ENCODE results near the gene OLFM1. TPM values are rescaled to one million over a fixed set of nuclear protein-coding genes. Genes with fewer than 3 reads are reported as not detected.

Gene OLFM1
- total RNA-seq, 3 donors from 2014 or later, result 17.4 to 25.2 (median 22.1) TPM

DNA sequence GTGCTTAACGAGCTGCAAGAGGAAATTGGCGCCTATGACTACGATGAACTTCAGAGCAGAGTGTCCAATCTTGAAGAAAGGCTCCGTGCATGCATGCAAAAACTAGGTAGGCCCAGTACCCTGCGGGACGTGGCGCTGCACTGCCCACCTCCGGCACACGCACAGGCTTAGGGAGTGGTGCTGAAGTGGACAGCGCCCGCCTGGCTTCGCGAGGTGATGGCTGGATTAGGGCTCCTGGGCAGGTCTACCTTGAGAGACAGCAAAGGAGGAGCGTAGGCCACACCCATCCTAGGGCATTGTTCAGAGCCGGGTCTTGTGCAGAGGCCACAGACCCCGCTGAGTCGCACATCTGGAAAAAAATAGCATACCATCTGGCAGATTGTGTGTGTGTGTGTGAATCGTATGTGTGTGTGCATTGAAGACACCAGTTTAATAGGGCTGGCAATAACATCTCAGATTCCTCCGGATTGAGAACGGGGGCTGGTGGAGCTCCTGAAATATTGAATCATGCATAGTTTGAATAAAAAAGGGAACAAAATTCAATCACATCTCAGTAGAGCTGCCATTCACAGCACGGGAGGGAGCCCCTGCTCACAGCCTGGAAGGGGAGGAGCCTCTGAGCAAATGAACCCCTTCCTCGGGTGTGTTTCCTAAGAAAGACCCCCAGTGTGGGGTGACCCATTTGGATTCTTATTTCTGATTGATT lies 11.1 kb downstream of the OLFM1 start:
- Histone ChIP-seq H3K27me3 (no peaks in the 10 kb centered on the region), H3K9me3 (no peaks in the 10 kb centered on the region), H3K4me1 (no peaks in the 10 kb centered on the region), H3K36me3 (no peaks in the 10 kb centered on the region), H3K4me3 (no peak overlapping the region), H3K27ac (no peak overlapping the region)
- intact Hi-C loops (cut with DNase I; ENCODE audit: low total_unique reads), result no loop called here
- TF ChIP-seq, protein P1, sequence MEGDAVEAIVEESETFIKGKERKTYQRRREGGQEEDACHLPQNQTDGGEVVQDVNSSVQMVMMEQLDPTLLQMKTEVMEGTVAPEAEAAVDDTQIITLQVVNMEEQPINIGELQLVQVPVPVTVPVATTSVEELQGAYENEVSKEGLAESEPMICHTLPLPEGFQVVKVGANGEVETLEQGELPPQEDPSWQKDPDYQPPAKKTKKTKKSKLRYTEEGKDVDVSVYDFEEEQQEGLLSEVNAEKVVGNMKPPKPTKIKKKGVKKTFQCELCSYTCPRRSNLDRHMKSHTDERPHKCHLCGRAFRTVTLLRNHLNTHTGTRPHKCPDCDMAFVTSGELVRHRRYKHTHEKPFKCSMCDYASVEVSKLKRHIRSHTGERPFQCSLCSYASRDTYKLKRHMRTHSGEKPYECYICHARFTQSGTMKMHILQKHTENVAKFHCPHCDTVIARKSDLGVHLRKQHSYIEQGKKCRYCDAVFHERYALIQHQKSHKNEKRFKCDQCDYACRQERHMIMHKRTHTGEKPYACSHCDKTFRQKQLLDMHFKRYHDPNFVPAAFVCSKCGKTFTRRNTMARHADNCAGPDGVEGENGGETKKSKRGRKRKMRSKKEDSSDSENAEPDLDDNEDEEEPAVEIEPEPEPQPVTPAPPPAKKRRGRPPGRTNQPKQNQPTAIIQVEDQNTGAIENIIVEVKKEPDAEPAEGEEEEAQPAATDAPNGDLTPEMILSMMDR (IDR thresholded peaks at IDR 0.05), result no peak
- TF ChIP-seq POLR2AphosphoS5 (IDR thresholded peaks at IDR 0.05) (no peak), POLR2A (IDR thresholded peaks at IDR 0.05) (no peak)
- DNase-seq (ENCODE audit: low spot score in 2 of 2), result no peak

DNA sequence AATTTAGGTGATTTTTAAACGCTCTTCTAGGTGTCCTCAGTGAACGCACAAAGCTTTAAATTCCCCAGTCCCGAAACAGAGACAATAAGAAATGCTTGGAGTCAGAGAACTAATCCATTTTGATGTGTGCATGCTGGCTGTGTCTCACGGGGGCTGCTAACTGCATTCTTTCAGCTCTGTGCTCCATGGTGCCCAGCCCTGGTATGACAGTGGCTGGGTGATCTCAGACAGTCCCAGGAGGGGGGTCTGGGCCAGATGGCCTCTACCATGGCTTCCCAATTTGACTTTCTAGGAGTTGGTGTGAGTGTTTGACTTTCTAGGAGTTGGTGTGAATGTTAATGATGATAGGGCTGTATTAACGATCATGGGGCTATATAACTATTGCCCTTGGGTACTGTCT lies 12.1 kb downstream of the OLFM1 start:
- Histone ChIP-seq H3K36me3 (no peaks in the 10 kb centered on the region), H3K27me3 (no peaks in the 10 kb centered on the region), H3K27ac (no peak overlapping the region), H3K4me3 (no peak overlapping the region), H3K9me3 (no peaks in the 10 kb centered on the region), H3K4me1 (no peaks in the 10 kb centered on the region)
- TF ChIP-seq, protein P1 (IDR thresholded peaks at IDR 0.05), result no peak
- TF ChIP-seq POLR2AphosphoS5 (IDR thresholded peaks at IDR 0.05) (no peak), POLR2A (IDR thresholded peaks at IDR 0.05) (no peak)
- no peak for DNase-seq (ENCODE audit: low spot score in 2 of 2)
- intact Hi-C loops (cut with DNase I; ENCODE audit: low total_unique reads), result no loop called here

DNA sequence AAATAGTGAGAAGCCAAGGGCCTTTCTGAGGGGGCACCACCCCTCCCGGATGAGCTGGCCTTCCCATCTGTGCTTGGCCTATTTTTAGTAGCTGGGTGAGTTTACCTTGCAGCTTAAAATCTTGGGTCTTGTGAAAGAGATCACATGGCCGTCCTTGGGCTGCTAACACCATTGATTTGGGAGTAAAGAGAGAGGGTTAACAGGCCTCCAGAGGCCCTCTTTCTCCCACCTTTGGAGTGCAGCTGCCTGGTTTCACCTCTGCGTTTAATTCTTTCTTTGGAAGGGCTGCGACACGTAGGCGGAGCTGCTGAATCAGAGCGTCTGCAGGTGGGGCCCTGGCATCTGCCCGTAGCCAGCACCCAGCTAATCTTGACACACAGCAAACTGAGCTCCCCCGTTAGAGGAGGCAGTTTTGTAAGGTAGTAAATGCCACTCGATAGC lies 12.8 kb downstream of the OLFM1 start:
- TF ChIP-seq POLR2A (IDR thresholded peaks at IDR 0.05), result no peak
- Histone ChIP-seq H3K9me3 (no peaks in the 10 kb centered on the region), H3K4me3 (no peak overlapping the region), H3K36me3 (no peaks in the 10 kb centered on the region), H3K4me1 (no peaks in the 10 kb centered on the region), H3K27me3 (no peaks in the 10 kb centered on the region), H3K27ac (no peak overlapping the region)
- DNase-seq (ENCODE audit: low spot score in 2 of 2), result no peak
- intact Hi-C loops (cut with DNase I; ENCODE audit: low total_unique reads), result no loop called here

DNA sequence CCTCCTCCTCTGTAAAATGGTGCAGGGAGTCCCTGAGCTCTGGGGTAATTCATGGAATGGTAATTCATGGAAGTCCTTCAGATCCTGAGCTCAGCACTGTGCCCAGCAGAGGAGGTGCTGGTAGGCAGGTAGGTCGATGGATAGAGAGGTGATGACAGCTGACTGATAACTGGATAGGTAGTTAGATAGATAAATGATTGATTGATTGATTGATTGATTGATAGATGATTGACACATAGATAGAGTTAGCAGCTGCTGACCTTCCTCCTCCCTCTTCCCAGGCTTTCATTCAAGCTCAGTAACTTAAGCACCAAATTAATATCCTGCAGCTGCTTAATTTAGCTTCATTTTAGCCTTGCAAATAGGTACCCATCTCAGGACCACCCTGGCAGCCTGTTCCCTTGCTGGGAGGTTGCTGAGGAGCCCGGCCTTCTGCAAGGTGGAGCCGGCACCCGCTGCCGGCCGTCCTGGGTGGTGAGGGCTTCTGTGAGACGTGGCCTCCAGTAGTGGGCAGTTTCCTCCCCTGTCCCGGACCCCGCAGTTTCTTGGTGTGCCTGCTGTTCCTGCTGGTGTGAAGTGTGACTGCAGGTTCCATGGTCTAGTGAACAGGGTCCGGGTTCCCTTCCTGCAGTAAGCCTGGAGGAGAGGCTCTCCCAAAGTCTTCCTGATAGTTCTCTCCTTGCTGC lies 13.4 kb downstream of the OLFM1 start:
- Histone ChIP-seq H3K27ac (no peak overlapping the region), H3K9me3 (no peaks in the 10 kb centered on the region), H3K4me1 (no peaks in the 10 kb centered on the region), H3K36me3 (no peaks in the 10 kb centered on the region), H3K4me3 (no peak overlapping the region), H3K27me3 (no peaks in the 10 kb centered on the region)
- intact Hi-C loops (cut with DNase I; ENCODE audit: low total_unique reads), result no loop called here
- TF ChIP-seq, protein P1 (IDR thresholded peaks at IDR 0.05), result no peak
- no peak for DNase-seq (ENCODE audit: low spot score in 2 of 2)

DNA sequence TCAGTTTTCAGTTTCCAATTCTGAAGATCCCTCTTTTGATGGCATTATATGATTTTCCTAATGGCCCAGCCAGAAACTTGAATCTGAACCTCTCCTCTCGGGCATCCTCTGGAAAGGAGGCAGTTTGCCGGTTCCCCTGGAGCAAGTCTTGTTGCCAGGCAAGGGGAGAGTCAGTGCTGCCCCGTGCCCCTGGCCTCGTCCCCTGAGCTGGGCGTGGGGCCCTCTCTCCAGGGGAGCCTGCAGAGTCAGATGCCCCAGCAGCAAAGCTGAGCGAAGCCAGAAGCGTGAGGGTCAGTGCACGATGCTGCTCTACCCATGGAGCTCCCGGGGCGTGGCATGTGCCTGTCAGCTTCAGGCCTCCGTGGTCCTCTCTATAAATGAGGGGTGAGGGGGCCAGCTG lies 14.0 kb downstream of the OLFM1 start:
- Histone ChIP-seq H3K9me3 (no peaks in the 10 kb centered on the region), H3K27ac (no peak overlapping the region), H3K36me3 (no peaks in the 10 kb centered on the region), H3K4me3 (no peak overlapping the region), H3K27me3 (no peaks in the 10 kb centered on the region), H3K4me1 (no peaks in the 10 kb centered on the region)
- DNase-seq (ENCODE audit: low spot score in 2 of 2), result no peak
- intact Hi-C loops (cut with DNase I; ENCODE audit: low total_unique reads), result no loop called here
- TF ChIP-seq POLR2AphosphoS5 (IDR thresholded peaks at IDR 0.05), result no peak
- no peak for TF ChIP-seq POLR2A (IDR thresholded peaks at IDR 0.05)
- TF ChIP-seq, protein P1 (IDR thresholded peaks at IDR 0.05), result no peak

Measured in breast epithelium (tissue), 4 donors.